ENCODE data around the gene ERC2. TPM values are rescaled to one million over a fixed set of nuclear protein-coding genes. Genes with fewer than 3 reads are reported as not detected.

Gene ERC2
- total RNA-seq, 1 donor from 2014 or later = 0.76 TPM

GRCh38 chr3:55711646-55712045 lies 756.6 kb downstream of the ERC2 start:
- no peak for DNase-seq (ENCODE audit: missing footprints)
- no peak for ATAC-seq
- intact Hi-C loops (cut with DNase I) = no loop called here

GRCh38 chr3:55709411-55710012 lies 758.8 kb downstream of the ERC2 start:
- DNase-seq (ENCODE audit: missing footprints) (no peak), ATAC-seq (peak; percentile 60)
- intact Hi-C loops (cut with DNase I) = loop anchor here (5.0 kb wide), 1 partner anchor 137 kb away; no protein-coding TSS in a partner anchor

GRCh38 chr3:55708921-55709320 lies 759.3 kb downstream of the ERC2 start:
- intact Hi-C loops (cut with DNase I) = loop anchor here (5.0 kb wide), 1 partner anchor 137 kb away; no protein-coding TSS in a partner anchor
- DNase-seq (ENCODE audit: missing footprints) (no peak), ATAC-seq (no peak)

GRCh38 chr3:55708242-55708641 lies 760.0 kb downstream of the ERC2 start:
- ATAC-seq = peak; percentile 74
- no peak for DNase-seq (ENCODE audit: missing footprints)
- intact Hi-C loops (cut with DNase I) = loop anchor here (5.0 kb wide), 1 partner anchor 136 kb away; no protein-coding TSS in a partner anchor

- ATAC-seq (no peak), DNase-seq (ENCODE audit: missing footprints) (no peak)
- intact Hi-C loops (cut with DNase I) = no loop called here
These were observed 763.7 kb downstream of the ERC2 start for GRCh38 chr3:55704521-55704920.

- intact Hi-C loops (cut with DNase I) = no loop called here
- ATAC-seq = no peak
- no peak for DNase-seq (ENCODE audit: missing footprints)
These were observed 765.4 kb downstream of the ERC2 start for GRCh38 chr3:55702822-55703221.

- DNase-seq (ENCODE audit: missing footprints) = no peak
- ATAC-seq = no peak
- intact Hi-C loops (cut with DNase I) = no loop called here
These were observed 766.3 kb downstream of the ERC2 start for GRCh38 chr3:55701997-55702396.

GRCh38 chr3:55698831-55699230 lies 769.4 kb downstream of the ERC2 start:
- DNase-seq (ENCODE audit: missing footprints) (no peak), ATAC-seq (no peak)
- intact Hi-C loops (cut with DNase I) = no loop called here

GRCh38 chr3:55697177-55697865 lies 770.9 kb downstream of the ERC2 start:
- ATAC-seq (no peak), DNase-seq (ENCODE audit: missing footprints) (no peak)
- intact Hi-C loops (cut with DNase I) = no loop called here

- ATAC-seq (no peak), DNase-seq (ENCODE audit: missing footprints) (no peak)
- intact Hi-C loops (cut with DNase I) = no loop called here
These were observed 775.2 kb downstream of the ERC2 start for GRCh38 chr3:55692957-55693558.

GRCh38 chr3:55692295-55692956 lies 775.8 kb downstream of the ERC2 start:
- no peak for DNase-seq (ENCODE audit: missing footprints)
- intact Hi-C loops (cut with DNase I) = no loop called here
- no peak for ATAC-seq

GRCh38 chr3:55691141-55691540 lies 777.1 kb downstream of the ERC2 start:
- ATAC-seq = no peak

GRCh38 chr3:55690726-55691125 lies 777.5 kb downstream of the ERC2 start:
- intact Hi-C loops (cut with DNase I) = no loop called here
- no peak for ATAC-seq
- DNase-seq (ENCODE audit: missing footprints) = no peak

More at GRCh38 chr3:55691141-55691540, 777.1 kb downstream of the ERC2 start:
- no peak for DNase-seq (ENCODE audit: missing footprints)
- intact Hi-C loops (cut with DNase I) = no loop called here

- ATAC-seq = no peak
- intact Hi-C loops (cut with DNase I) = no loop called here
- DNase-seq (ENCODE audit: missing footprints) = no peak
These were observed 778.1 kb downstream of the ERC2 start for GRCh38 chr3:55690177-55690576.

- no peak for ATAC-seq
- no peak for DNase-seq (ENCODE audit: missing footprints)
- intact Hi-C loops (cut with DNase I) = no loop called here
These were observed 780.1 kb downstream of the ERC2 start for GRCh38 chr3:55688154-55688553.

- ATAC-seq (no peak), DNase-seq (ENCODE audit: missing footprints) (no peak)
- intact Hi-C loops (cut with DNase I) = no loop called here
These were observed 780.7 kb downstream of the ERC2 start for GRCh38 chr3:55687526-55687925.

- DNase-seq (ENCODE audit: missing footprints) = no peak
- intact Hi-C loops (cut with DNase I) = no loop called here
- ATAC-seq = no peak
These were observed 781.6 kb downstream of the ERC2 start for GRCh38 chr3:55686426-55687254.

GRCh38 chr3:55683666-55684270 lies 784.5 kb downstream of the ERC2 start:
- ATAC-seq (no peak), DNase-seq (ENCODE audit: missing footprints) (no peak)
- intact Hi-C loops (cut with DNase I) = no loop called here

Data from Right ventricle myocardium inferior (tissue), 1 donor.